CD4-positive, alpha-beta T cell treated with Interleukin-12 subunit alpha and Interleukin-12 subunit beta, for 1 hour (primary cell): ENCODE measurements around the gene SYT5.
A peak's percentile ranks its signal among the peaks of the same experiment; 100 is the strongest.
"Not testable (repeated sequence)": the region's sequence is repeated elsewhere in the genome, so short reads cannot be mapped to it uniquely, and the experiment has no call there.

Source experiments
- DNase-seq: peaks from one replicate; pipeline ENCODE4 v3.0.0-alpha.2; 2020

SYT5 gene

DNA sequence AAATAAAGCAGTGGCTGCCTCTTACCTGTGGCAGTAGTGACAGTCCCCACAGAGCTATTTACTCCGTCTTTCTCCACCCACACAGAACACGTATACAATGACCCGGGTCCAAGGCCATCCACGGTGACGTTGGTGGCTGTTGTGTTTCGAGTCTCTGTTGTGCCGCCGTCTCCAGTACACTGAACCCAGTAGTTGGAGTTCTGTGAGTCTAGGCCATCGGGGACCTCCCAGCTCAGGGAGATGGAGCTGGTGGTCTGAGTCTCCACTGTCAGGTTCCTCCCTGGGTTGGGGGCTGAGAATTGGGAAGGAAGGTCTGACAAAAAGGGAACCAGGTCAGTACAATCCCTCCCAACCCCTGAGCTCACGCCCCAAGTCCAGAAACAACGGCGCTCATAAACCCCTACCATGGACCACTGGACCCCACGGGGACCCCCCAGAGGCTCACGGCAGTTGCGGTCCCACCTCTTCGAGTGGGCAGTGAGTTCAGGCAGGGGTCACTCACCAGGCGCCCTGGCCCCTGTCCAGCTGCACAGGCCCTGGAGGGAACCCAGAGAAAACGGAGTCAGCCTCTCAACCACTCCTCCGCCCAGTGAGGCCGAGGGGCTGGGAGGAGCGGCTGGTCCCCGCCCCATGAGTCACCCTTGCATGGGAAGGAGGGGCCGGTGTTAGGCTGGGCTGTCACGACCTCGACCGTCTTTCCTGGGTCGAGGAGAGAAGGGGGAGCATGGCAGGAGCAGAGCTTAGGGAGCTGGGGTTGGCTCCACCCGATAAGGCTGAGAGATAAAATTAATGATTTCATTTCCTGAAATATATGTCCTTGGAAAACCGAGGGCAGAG is 26.8 kb upstream of the SYT5 start:
- DNase-seq: no peak

DNA sequence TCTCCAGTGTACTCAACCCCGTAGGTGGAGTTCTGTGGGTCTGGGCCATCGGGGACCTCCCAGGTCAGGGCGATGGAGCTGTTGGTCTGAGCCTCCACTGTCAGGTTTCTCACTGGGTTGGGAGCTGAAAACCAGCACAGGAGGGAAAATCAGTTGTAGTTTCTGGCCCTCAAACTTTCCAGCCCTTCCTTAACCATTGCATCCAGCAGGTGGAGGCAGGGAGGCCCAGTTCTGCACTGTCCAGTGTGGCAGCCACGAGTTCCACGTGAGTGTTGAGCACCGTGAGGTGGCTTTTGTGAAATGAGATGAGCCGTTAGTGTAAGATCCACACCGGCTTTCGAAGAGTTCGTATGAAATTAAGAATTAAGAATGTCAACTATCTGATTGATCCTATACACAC is 22.1 kb upstream of the SYT5 start:
- DNase-seq: peak; percentile 12

DNA sequence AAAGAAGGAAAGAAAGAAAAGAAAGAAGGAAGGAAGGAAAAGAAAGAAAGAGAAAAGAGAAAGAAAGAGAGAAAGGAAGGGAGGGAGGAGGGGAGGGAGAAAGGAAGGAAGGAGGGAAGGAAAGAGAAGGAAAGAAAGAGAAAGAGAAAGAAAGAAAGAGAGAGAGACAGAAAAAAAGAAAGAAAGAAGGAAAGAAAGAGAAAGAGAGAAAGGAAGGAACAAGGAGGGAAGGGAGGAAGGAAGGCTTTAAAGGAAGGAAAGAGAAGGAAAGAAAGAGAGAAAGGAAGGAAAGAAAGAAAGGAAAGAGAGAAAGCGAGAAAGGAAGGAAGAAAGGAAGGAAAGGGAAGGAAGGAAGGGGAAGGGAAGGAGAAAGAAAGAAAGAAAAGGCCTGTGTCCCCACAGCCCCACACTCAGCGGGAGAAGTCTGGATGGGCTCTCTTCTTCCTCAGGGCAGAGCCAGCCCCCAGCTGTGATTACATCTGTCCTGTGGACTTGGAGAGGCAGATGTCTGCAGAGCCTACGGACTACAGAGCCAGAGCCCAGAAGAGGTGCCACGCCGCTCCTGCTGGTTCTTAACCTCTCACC is 19.6 kb upstream of the SYT5 start:
- DNase-seq: no peak

DNA sequence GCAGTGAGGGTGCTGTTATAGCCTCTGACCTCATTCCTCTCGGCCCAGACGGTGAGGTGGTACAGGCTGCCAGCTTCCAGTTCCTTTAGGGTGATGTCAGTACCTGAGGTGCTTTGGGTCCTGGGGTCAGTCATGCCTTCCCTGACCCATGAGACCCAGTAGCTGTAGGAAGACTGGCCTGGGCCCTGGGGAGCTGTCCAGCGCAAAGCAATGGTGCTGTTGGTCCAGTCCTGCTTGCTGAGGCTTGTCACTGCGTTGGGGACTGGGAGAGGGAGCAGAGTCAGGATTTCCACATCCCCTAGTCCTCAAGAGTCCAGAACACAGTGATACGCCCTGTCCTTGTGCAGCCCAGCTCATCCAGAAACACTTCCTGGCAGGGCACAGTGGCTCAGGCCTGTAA is 18.6 kb upstream of the SYT5 start:
- no peak for DNase-seq

DNA sequence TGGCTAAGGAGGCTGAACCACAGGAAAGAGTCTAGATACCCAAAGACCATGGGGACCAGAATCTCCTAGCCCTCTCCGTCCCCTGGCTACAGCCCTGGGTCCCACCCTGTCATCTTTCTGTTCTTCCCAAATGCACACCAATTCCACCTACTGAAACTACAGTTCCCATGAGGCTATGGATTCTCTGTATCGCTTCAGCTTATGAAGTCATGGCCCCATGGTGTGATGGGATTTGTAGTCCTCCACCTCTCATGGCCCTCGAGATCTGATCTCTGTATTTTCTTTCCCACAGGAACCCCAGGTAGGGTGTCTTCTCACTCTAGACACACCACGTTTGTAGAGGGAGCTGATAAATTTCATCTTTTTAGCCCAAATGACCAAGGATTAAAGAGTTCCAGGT is 17.4 kb upstream of the SYT5 start:
- no peak for DNase-seq

DNA sequence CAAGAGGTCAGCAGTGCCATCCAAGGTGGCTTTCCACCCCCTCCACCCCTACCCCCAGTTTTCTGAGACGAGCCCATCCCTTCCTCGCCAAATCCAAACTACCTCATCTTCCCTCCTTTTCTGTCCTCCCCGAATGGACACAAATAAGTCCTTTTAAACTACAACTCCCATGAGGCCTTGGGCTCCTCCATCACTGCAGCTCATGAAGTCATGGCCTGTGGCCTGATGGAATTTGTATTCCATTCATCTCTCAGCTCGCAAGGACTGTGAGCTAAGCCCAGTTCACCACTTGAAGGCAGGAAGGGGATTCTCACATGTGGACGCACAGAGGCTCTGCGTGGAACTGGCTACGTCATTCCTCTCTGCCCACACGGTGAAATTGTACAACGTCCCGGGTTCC is 16.7 kb upstream of the SYT5 start:
- DNase-seq: no peak

DNA sequence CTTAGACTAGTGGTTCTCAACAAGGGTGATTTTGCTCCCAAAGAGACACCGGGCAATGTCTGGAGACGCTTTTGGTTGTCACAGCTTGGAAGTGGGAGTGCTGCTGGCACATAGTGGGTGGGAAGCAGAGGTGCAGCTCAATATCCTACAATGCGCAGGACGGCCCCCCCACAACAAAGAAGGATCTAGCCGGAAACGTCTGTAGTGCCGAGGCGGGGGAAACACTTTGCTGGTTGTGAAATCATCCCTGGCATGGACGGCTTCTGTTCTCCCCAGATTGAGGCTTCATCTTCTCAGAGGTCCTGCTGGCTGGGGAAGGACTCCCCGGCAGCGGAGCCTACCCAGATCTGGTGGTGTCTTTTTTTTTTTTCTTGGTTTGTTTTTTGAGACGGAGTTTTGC is 13.4 kb upstream of the SYT5 start:
- no peak for DNase-seq

DNA sequence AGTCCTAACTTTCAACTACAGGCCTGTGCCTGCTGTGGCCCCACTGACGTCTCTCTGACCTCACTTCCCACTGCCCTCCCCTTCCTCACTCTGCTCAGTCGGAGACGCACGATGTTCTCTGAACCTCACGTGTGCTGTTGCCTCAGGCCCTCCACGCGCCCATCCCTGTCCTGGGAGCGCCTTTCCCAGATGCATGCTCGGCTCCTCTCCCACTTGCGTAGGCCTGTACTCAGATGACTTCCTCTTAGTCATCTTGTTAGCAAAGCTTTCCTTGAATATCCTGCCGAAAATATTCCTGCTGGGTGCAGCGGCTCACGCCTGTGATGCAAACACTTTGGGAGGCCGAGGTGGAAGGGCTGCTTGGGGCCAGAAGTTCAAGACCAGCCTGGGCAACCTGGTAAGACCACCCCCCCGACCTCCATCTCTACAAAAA is 9.3 kb upstream of the SYT5 start:
- DNase-seq: no peak

DNA sequence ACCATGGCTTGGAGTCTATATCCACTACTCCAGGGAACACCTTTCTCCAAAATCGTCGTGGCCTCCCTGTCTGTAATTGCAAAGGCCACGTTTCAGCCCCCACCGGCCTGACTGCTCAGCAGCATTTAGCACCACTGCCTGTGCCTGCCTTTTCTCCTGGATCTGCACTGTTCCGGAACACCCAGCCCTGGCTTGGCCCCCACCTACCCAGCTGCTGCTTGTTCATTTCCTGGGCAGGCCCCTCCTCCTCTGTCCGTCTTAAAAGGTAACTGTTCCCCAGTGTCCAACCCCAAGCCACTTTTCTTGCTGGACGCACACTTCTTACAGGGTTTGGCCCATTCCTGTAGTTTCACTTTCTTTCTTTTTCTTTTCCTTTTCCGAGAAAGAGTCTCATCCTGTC is 8.5 kb upstream of the SYT5 start:
- DNase-seq: no peak

DNA sequence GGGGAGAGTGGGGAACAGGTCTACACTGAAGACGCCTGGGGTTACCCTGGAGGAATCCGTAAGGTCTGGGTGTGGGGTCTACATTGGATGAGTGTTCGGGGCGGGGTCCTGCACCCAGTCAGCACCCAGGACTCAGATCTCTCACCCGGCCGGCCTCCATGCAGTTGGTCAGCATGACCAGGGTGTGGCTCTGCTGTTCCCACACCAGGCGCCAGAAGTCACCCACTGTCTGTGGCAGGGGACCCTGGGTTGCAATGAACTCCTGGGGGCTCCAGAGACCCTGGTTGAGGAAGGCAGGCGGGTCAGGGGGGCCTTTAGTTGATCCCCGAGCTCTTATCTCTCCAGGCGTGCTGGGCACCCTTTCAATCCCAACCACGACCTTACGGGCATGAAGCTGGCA is 6.0 kb upstream of the SYT5 start:
- DNase-seq: no peak

DNA sequence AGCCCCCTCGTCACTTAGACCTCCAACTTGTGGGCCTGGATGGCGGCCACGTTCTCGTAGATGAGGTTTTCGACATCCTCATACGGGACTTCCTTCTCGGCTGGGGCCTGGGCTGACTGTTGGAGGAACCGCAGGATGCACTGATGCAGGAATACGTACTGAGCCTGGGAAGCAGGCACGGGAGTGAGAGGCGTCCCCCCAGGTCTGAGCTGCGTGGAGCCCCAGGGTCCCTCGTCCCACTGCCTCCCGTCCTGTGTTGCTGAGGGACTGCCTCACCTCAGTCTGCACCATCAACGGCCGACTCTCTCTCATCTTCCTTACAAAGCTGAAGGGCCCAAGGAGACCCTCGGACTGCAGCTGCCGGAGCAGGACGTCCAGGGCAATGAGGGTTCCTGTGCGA is 1.7 kb upstream of the SYT5 start:
- DNase-seq: no peak

DNA sequence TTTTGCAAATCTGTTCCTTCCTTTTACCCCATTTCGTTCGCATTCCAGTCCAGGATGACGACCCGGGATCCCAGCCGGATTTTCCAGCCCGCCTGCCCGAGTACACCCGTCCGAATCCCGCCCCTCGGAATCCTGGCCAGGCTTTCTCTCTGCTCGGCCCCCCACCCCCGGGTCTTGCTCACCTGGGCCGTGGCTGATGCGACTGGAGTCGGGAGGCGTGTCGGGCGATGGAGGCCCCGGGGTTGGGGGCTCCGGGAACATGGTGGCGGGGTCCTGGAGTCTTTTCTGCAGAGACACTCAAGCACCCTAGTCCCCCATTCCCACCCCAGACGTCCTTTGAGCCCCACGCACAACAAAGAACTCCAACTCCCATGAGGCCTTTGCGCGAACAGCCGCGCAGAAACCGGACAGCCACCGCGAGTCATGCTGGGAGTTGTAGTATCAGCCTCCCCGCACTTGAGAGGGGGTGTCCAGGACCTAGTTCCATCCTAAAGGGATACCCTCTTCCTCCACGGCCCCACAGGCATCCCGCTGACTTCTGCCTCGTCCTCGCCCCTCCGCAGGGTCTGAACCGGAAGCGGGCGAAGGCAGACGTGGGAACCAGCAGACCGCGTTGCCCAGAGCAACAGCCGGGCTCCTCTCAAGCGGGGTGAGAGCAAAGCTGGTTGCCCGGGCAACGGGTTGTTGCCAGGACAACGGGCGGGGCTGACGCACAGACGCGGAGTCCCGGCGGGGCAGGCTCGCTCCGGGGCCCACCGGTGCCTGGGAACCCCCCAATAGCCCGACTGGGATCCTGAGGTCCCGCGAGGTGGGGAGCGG is 1.1 kb downstream of the SYT5 start:
- DNase-seq: peak; percentile 94

DNA sequence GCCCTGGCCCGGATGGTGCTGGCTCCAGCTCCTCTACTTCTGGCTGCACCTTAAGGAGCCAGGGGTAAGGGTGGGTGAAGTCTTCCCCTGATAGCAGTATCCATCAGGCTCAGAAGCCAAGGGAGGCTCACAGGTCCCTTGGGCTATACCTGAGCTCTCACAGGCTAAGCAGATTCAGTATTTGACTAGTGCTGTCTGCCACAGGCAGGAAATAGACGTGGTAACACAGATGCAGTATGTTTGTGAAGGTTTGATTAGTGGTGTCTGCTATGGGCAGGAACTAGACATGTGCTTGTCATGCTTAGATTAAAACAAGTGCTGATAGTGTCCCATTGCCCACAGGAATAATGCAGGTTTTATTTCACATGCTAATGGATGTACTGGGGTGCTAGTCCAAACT is 4.0 kb downstream of the SYT5 start:
- peak; percentile 12 for DNase-seq

DNA sequence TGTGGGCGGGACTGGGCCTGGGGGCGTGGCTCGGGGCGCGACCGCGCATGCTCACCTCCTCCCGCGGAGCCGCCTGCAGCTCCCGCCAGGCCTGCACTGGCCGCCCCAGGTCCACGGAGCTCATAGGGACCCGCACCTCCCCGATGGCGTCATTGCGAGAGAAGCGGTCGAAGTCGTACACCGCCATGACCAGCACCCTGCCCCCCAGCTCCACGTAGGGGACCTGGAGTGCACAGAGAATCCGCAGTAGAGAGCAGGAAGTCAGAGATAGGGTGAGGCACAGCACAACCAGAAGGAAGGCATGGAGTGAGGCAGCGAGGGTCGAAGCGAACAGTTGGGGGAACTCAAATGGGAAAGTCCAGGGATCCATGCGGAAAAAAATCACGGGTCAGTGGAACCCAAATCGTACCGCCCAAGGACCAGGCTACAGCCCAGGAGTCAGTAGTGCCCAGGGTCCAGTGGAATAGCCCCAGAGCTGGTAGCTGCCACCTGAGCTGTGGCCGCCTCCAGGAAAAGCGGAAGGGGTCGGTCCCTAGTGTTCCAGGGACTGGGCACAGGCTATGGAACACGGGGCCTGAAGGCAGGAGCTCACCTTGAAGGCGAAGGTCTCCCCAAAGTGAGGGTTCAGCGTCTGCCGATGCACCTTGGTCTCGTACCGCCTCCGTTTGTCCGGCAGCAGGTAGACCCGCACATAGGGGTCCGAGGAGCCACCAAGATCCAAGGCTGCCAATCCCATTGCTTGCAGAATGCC is 4.8 kb downstream of the SYT5 start:
- DNase-seq: no peak

DNA sequence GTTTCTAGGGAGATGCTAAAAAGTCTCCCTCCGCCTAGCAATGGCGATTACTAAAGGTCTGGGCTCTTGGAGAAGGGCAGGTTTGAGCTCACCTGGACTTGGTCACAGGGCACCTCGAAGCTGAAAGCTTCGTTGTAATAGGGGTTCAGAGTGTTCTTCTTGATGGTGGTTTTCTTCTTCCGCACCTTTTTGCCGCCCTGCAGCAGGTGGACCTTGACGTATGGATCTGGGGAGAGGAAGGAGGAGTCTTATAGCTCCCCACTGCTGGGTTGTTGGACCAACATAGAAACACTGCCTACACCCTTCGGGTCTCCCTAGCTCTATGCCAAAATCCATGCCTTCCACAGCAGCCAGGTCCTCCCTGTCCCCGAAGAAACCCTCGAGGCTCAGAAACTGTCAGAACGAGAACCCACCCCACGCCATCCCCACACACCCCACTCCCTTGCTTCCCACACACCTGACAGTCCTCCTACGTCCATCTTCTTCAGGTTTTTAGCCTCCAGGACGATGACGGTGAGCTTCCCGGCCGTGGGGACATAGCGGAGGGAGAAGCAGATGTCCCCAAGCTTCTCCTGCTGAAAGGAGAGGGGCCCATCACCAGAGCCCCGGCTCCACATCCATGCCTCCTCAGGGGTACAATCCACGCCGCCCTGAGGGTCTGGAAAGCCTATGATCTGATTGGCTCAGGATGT is 5.5 kb downstream of the SYT5 start:
- no peak for DNase-seq

DNA sequence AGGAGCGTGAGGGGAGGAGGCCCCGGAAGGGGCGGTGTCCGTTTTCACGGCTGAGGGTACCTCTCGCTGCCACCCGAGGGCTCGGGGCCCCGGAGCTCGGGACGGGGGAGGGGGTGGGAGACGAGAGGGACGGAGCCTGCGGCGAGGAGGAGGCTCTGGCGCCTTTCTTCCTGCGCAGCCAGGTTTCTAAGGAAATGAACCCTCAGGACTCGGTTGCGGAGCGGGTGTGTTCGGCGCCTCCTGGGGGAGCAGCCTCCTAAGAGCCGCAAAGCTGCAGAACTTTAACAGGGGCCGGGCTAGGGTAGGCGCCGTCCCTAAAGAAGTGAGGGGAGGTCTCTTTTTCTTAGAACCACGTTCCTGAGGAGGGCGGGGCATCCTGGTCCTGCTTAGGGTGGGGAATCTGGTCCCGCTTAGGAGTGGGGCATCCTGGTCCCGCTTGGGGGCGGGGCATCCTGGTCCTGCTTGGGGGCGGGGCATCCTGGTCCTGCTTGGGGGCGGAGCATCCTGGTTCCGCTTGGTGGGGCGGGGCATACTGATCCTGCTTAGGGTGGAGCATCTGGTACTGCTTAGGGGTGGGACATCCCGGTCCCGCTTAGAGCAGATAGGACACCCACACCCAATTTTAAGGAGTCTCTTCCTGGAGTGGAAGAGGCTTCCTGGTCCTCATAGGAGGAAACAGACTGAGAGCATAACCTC is 6.2 kb downstream of the SYT5 start:
- peak; percentile 43 for DNase-seq

DNA sequence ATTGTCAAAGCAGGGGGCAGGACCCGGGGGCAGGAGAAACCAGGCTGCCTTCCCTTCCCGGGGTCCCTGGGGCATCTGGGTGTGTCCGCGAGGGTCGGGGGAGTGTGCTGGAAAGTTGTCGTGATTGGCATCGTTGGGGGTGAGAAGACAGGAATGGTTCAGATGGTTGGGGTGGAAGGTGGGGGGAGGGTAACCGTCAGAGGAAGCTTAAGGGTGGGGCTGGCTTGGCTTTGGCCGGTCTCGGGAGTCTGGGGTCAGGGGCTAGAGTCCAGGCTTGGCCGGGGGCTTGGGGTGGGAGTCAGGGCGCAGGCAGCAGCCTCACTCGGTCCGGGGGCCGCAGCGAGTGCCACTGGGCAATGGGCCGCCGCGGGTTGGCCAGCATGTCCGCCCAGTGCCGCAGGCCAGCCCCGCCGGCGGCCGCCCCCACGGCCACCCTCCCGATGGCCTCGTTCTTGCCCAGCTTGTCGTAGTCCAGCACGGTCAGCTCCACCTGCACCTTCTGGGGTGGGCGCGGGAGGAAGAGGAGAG is 6.8 kb downstream of the SYT5 start:
- DNase-seq: no peak

DNA sequence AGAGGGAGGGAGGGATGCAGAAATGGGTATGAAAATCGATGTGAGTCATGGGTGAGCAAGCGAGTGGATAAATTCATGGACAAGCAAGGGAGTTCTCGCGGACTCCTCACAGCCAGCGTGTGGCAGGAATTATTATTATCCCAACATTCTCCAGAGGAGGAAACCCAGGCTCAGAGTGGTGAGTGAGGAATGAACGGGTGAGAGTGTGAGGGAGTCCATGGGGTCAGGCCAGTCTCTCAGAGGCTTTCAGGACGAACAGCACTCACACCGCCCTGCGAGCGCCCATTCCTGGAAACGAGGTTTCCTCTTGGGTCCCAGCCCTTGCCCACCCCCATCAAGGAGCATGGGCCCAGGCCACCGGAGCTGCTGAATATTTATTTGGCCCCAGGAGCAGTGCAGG is 7.3 kb downstream of the SYT5 start:
- no peak for DNase-seq

DNA sequence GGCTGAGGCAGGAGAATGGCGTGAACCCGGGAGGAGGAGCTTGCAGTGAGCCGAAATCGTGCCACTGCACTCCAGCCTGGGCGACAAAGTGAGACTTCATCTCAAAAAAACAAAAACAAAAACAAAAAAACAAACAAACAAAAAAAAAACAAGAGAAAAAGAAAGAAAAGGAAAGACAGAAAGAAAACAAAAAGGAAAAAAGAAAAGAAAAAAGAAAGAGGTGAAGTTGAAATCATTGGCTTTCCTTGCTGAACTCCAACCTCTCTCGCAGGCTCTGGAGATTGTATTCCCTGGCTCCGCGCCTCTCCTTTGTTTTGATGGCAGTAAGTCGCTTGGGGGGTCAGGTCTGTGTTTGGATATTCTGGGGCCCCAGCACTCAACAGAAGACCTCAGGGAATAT is 7.8 kb downstream of the SYT5 start:
- not testable (repeated sequence) for DNase-seq

DNA sequence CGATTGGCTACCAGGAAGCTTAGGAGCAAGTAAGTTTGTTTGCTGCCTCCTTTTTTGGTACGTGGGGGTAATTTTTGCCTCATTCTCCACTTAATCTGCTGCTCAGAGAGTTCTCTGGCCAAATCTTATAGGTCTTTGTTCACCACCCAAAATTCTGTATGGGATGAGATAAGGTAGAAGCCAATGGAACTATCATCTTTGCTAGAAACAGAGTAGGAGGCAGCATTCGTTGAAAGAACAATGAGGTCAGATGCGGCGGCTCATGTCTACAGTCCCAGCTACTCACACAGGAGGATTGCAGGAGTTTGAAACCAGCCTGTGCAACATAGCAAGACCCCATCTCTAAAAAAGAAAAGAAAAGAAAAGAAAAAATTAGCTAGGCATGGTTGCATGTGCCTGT is 8.6 kb downstream of the SYT5 start:
- no peak for DNase-seq

DNA sequence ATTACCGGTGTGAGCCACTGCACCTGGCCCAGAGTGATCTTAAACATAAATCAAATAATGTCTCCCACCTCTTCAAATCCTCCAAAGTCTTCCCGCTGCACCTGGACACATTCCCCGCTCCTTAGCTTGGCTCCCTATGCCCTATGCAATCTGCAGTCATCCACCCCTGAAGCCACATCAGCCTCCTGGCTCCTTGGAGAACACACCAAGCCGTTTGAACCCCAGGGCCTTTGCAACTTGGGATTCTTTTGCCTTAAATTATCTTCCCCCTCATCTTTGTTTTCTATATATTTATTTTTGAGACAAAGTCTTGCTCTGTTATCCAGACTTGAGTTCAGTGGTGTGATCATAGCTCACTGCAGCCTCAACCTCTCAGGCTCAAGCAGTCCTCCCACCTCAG is 11.0 kb downstream of the SYT5 start:
- DNase-seq: no peak
